ENCODE measurements around the gene WDR13.
"Not testable (repeated sequence)": the region's sequence is repeated elsewhere in the genome, so short reads cannot be mapped to it uniquely, and the experiment has no call there.

WDR13 gene

DNA sequence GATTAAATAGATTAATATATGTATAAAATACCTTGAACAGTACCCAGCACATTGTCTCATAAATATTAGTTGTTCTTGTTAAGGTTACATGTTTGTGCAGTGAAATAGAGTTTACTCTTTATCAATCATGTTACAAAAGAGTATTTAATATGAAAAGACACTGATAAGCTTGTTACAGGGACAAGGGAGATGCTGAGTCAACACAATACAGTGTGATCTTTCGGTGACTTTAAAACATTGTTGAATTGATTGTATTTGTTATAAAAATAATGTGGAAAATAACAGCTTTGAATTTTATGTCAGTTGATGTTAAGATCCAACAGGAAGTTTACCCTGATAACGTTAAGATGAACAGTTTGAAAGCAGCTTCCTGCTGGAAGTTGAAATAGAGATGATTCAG lies 1.4 kb upstream of the WDR13 start:
- DNase-seq = no peak

DNA sequence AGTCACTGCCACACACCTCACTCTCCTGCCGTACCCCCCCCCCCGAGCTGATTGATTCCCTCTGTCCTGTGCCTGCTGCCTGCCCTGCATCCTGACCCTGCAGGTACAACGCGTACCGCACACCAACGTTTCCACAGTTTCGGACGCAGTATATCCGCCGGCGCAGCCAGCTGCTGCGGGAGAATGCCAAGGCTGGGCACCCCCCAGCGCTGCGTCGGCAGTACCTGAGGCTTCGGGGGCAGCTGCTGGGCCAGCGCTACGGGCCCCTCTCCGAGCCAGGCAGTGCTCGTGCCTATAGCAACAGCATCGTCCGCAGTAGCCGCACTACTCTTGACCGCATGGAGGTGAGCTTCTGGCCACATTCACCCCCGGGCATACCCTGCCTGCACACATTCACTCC lies 1.3 kb downstream of the WDR13 start:
- DNase-seq = no peak

GRCh38 chrX:48599341-48599740 lies 2.0 kb downstream of the WDR13 start:
- DNase-seq = no peak

- no peak for DNase-seq
Measured at GRCh38 chrX:48600226-48600625, 2.9 kb downstream of the WDR13 start.

GRCh38 chrX:48601741-48602394 lies 4.6 kb downstream of the WDR13 start:
- DNase-seq = no peak

DNA sequence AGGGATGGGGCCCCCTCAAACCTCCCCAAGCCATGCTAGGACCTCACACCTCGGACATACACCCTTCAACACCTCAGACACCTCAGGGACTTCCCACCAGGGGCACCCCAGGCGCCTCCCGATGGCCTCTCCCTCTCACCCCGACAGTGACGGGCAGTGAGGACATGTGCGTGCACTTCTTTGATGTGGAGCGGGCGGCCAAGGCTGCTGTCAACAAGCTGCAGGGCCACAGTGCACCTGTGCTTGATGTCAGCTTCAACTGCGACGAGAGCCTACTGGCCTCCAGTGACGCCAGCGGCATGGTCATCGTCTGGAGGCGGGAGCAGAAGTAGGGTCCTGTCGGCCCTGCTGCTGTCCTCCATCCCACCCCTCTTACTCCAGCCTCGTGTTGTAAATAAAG lies 7.4 kb downstream of the WDR13 start:
- no peak for DNase-seq

- no peak for DNase-seq
Measured at GRCh38 chrX:48606091-48606490, 8.8 kb downstream of the WDR13 start.

DNA sequence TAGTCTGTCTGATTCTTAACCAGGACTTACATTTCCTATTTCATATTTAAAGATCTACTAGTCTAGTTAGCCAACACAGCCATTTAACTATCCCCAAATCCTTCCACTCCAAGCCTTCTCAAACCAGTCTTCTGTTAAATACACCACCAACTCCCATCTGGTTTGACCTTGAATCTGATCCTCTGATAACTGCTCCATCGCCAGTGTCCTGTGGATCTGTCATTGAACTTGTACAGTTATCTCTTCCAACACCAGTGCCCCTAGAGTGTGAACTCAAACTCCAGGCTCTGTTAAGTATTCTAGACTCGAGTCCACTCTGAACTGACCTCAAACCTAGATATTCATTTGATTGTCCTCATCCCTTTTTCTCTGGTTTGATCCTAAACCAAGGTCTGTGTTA lies 14.4 kb downstream of the WDR13 start:
- DNase-seq = no peak

DNA sequence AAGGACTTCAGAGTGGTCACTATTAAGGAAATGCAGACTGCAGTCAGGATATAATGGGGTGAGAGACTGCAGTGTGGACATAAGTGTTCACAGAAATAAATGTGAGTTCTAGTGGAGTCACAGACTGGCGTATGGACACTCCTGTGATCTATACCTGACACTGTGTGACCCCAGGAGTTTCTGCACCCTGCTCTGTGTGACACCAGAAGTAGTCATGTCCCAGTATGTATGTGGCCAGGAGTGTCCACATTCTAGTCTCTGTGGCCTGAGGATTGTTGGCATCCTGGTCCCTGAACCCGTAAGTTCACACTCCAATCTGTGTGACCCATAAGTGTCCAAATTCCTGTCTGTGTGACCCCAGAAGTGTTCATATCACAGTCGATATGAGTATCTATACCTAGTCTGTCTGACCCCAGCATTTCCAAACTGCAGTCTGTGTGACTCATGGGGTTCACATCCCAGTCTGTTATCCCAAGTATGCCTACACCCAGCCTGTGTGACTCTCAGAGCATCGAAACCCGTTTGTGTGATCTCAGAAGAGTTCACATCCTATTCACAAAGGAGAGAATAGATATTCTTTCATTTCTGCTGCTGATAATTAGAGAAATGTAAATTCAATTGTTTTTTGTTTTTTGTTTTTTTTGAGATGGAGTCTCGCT lies 16.3 kb downstream of the WDR13 start:
- no peak for DNase-seq

DNA sequence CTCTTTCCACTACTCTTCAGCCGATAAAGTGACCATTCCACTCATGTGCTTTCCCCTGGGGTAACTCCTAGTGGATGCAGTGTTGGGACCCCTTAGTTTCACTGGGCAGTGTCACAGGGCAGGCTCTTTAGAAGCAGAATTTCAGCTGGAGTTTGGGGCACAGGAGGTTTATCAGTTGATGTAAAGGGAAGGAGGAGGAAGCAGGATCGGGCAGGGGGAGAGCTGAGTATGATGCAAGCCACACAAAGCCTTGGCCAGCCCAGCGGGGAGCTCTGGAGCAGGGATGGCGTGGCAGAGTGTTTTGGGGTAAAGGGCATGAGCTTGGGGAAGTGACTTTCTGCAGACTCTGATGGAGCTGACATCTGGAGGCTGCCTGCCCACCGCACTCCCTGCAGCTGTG lies 19.3 kb downstream of the WDR13 start:
- no peak for DNase-seq

GRCh38 chrX:48617542-48618340 lies 20.4 kb downstream of the WDR13 start:
- DNase-seq = no peak

GRCh38 chrX:48626401-48627298 lies 29.4 kb downstream of the WDR13 start:
- no peak for DNase-seq

DNA sequence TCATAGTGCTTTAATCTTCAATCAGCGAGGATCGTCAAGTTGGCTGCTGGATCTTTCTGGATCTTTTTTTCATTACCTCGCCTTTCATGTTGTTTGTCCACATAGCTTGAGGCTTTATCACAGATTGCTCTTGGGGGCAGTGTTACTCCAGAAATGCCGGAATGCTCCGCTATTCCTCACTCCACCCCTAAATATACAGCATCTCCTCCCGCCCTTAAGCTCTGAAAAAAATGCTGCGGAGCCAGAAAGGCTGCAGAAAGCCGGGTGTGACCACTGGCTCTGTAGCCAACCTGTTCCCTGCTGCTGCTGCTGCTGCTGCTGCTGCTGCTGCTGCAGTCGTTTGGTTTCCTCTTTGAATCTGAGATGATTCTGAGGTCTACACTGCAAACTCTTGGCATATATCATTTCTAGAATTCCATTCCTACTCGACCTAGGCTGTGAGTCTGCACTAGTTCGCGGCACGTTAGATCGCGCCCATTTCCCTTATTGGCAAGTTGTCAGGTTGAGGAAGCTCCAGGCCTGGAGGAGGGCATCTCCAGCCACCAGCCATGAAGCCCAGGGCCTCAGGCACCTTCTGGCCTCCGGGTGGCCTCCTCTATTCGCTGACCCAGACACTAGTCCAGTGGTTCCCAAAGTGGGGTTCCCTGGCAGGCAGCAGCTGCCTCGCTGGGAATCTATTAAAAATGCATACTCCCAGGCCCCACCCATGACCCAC lies 34.2 kb downstream of the WDR13 start:
- peak; percentile 71 for DNase-seq

DNA sequence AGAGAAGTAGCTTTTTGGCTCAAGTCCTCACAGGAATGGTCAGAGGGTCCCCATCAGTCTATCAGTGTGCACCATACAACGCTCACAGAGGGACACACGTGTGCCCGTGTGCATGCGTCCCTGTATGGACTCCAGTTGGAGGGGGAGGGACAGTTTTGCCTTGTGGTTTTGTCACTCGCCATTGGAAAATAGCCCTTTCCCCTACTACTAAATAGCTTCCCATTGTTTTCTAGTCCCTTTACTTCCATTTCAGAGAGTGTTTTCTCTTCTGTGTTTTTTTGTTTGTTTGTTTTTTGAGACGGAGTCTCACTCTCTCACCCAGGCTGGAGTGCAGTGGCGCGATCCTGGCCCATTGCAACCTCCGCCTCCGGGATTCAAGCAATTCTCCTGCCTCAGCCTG lies 34.9 kb downstream of the WDR13 start:
- DNase-seq = no peak

DNA sequence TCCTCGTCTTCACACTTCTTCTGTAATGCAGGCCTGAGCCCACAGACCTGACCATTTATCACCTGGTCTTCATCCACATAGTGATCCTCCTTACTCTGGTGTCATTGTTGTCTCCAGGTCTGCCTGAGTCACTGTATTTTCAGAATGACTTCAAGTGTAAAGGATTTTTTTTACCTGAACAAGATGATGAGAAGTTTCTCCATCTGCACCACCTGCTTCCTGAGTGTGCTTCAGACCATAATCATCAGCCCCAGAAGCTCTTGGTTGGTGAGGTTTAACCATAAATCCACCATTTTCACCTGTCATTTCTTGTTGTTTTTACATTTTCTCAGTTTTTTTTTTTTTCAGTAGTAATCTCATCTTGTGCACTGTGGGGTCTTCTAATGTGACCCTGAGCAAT lies 39.0 kb downstream of the WDR13 start:
- DNase-seq = no peak

DNA sequence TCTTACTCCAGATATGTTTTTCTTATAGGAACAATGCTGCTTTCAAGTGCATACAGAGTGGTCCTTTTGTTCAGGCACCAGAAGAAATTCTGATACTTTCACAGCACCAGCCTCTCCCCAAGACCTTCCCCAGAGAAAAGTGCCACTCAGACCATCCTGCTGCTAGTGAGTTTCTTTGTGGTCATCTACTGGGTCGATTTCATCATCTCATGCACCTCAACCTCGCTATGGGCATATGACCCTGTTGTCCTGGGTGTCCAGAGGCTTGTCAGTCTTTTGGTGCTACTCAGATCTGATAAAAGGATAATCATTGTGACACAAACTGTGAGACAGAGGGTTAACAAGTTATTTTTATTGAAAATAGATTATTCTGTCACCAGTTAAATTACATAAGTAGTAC lies 39.5 kb downstream of the WDR13 start:
- no peak for DNase-seq

- DNase-seq = no peak
Measured at GRCh38 chrX:48645669-48646068, 48.4 kb downstream of the WDR13 start.

DNA sequence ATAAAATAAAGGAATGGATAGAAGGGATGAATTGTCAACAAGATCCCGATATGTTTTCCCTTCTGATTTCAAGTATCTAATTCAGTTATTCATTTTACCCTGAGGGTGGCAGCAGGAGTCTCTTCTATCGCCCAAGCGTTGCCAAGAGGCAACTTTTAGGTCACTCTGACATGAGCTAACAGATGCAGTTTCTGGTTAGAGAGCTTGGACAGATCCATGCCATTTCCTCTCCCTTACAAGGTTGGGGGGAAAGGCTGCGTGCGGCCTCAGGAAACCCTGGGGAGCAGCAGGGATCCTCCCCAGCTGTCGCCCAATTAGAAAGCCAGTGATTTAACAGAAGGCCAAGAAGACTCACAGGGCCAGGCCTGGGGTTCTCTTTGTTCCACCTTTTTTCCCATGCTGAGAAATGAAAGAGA lies 51.1 kb downstream of the WDR13 start:
- DNase-seq = peak; percentile 38

DNA sequence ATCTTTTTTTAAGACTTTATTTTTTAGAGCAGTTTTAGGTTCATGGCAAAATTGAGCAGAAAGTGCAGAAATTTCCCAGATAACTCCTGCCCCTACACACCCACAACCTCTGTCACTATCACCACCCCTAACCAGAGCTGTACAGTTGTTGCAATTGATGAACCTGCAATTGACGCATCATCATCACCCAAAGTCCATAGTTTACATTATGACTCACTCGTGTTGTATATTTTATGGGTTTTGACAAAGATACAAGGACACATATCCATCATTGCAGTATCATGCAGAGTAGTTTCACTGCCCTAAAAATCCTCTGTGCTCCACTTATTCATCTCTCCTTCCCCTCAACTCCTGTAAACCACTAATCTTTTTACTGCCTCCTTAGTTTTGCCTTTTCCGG lies 51.8 kb downstream of the WDR13 start:
- DNase-seq = no peak

DNA sequence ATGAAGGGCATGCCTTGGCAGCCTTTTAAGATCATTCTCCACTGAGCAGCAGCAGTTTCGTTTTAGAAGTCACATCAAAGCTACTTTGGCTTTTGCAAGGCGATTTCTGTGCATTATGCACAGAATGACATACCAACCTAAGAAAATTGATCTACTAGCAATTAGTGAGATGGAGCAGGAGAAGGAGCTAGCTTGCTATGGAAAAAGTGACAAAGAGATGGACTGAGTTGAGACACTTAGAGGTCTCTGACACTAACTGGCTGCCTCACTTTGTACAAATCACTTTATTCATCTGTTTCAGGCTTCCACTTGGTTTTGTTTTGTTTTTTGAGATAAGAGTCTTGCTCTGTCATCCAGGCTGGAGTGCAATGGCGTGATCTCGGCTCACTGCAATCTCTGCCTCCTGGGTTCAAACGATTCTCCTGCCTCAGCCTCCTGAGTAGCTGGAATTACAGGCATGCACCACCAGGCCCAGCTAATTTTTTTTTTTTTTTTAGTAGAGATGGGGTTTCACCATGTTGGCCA lies 54.8 kb downstream of the WDR13 start:
- DNase-seq = not testable (repeated sequence)

DNA sequence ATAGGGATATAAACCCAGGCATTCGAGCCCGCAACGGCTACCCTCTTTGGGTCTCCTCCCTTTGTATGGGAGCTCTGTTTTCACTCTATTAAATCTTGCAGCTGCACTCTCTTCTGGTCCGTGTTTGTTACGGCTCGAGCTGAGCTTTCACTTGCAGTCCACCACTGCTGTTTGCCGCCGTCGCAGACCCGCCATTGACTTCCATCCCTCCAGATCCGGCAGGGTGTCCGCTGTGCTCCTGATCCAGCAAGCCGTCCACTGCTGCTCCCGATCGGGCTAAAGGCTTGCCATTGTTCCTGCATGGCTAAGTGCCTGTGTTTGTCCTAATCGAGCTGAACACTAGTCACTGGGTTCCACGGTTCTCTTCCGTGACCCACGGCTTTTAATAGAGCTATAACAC lies 57.5 kb downstream of the WDR13 start:
- DNase-seq = not testable (repeated sequence)

Measured in central memory CD4-positive, alpha-beta T cell (primary cell).